ENCODE data around the gene EPHA4.

EPHA4 gene

GRCh38 chr2:221571025-221571550, 1.0 kb downstream of the EPHA4 start:
- DNase-seq: no peak

- DNase-seq: no peak
Measured at GRCh38 chr2:221570321-221570935, 1.7 kb downstream of the EPHA4 start.

- DNase-seq: no peak
Measured at GRCh38 chr2:221569871-221570270, 2.2 kb downstream of the EPHA4 start.

GRCh38 chr2:221569425-221569845, 2.7 kb downstream of the EPHA4 start:
- no peak for DNase-seq

- DNase-seq: no peak
Measured at GRCh38 chr2:221568299-221568698, 3.8 kb downstream of the EPHA4 start.

- no peak for DNase-seq
Measured at GRCh38 chr2:221567809-221568208, 4.3 kb downstream of the EPHA4 start.

GRCh38 chr2:221567231-221567760, 4.8 kb downstream of the EPHA4 start:
- no peak for DNase-seq

GRCh38 chr2:221563270-221563985, 8.7 kb downstream of the EPHA4 start:
- no peak for DNase-seq

- DNase-seq: no peak
Measured at GRCh38 chr2:221562226-221562625, 9.9 kb downstream of the EPHA4 start.

GRCh38 chr2:221561770-221562169, 10.3 kb downstream of the EPHA4 start:
- no peak for DNase-seq

- DNase-seq: no peak
Measured at GRCh38 chr2:221559991-221560390, 12.1 kb downstream of the EPHA4 start.

- no peak for DNase-seq
Measured at GRCh38 chr2:221558107-221558506, 14.0 kb downstream of the EPHA4 start.

GRCh38 chr2:221555494-221555846, 16.6 kb downstream of the EPHA4 start:
- no peak for DNase-seq

GRCh38 chr2:221554769-221555493, 17.2 kb downstream of the EPHA4 start:
- DNase-seq: no peak

GRCh38 chr2:221553333-221553732, 18.8 kb downstream of the EPHA4 start:
- DNase-seq: no peak

- no peak for DNase-seq
Measured at GRCh38 chr2:221552291-221552690, 19.8 kb downstream of the EPHA4 start.

- DNase-seq: no peak
Measured at GRCh38 chr2:221551864-221552263, 20.2 kb downstream of the EPHA4 start.

- no peak for DNase-seq
Measured at GRCh38 chr2:221549143-221549542, 23.0 kb downstream of the EPHA4 start.

GRCh38 chr2:221546505-221547225, 25.4 kb downstream of the EPHA4 start:
- DNase-seq: no peak

GRCh38 chr2:221541131-221541735, 30.9 kb downstream of the EPHA4 start:
- DNase-seq: no peak

- DNase-seq: no peak
Measured at GRCh38 chr2:221539246-221539645, 32.9 kb downstream of the EPHA4 start.

- DNase-seq: no peak
Measured at GRCh38 chr2:221535824-221536223, 36.3 kb downstream of the EPHA4 start.

All from hippocampal formation (tissue), 2 donors.